ENCODE data around the gene CDCA8. TPM values are rescaled to one million over a fixed set of nuclear protein-coding genes. Genes with fewer than 3 reads are reported as not detected.

The CDCA8 gene
- total RNA-seq (2014; rRNA removed; shearing (Covaris generic)) = 42.8 and 48.3 TPM in 2 replicates

- DNase-seq (ENCODE audit: low read depth) = peak; percentile 97
These were observed at the start of gene CDCA8 for GRCh38 chr1:37692078-37692833. Gene CDCA8 (plus strand): TSS chr1:37692516. CDS start chr1:37692691, 175 bp downstream.

DNA sequence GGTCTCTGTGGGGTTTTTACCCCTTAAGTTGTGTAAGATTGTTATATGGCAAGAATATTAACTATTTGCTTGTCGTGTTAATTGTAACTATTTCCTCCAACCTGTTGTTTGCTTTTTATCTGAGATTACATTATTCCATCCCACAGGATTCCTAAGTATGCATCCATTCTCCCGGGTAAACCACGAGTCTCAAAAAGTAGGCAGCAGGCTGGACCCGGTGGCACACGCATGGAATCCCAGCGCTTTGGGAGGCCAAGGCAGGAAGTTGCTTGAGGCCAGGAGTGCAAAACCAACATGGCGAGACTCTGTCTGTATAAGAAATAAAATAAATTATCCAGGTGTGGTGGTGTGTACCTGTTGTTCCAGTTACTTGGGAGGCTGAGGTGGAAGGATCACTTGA is 45.0 kb upstream of the CDCA8 start:
- DNase-seq (ENCODE audit: low read depth) = no peak

DNA sequence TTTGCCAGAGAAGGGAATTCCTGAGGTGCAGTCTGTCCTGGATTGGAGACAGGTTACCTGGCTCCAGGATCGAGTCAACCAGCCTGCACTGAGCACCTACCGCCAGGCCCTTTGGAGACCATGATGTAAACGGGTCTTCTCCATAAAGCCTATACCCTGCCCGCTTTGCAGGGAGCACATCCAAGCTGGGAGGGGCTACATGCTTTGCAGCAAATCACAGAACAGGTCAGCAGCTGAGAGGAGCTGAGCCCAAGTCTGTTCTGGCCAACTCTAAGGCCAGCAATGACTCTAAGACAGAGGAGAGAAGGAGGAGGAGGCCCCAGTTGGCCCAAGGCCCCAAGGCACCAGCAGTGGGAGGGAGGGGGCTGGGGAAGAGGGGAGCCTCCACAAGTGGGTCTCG is 42.1 kb upstream of the CDCA8 start:
- no peak for DNase-seq (ENCODE audit: low read depth)

- DNase-seq (ENCODE audit: low read depth) = no peak
These were observed 41.6 kb upstream of the CDCA8 start for GRCh38 chr1:37650721-37651120.

DNA sequence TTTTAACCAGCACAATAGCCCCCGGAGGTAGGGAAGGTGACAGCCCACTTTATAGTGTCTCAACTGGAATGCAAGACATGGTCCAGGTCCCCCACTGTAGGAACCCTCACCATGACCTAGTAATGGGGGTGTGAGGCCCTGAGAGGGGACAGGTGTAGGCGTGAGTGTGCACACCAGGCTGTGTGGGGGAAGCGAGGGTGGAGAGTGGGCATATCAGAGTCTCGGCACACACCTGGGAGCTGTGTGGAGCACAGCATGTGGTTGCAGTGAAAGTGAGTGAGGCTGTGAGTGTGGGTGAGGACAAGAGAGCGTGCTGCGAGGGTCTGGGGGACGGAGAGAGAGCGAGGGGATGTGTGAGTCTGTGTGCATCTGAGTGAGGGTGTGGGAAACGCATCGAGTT is 40.5 kb upstream of the CDCA8 start:
- DNase-seq (ENCODE audit: low read depth) = no peak

DNA sequence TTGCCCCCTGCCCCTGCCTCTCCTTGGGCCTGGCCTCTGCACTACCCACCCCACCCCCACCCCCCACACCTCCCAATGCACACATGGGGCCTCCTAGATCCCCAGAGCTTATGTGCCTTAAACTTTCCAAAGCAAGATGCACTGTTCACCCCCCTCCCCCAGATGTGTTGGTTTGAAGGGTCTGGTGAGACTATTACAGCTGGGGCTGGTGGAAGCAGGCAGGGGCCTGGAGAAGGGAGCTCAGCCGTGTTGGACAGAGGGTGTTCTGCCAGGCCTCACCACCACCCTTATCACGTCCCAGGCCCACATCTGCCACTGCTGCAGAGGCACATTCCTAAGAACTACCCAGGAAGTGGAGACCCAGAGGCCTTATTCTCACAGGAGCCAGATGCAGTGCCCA is 39.3 kb upstream of the CDCA8 start:
- DNase-seq (ENCODE audit: low read depth) = no peak

DNA sequence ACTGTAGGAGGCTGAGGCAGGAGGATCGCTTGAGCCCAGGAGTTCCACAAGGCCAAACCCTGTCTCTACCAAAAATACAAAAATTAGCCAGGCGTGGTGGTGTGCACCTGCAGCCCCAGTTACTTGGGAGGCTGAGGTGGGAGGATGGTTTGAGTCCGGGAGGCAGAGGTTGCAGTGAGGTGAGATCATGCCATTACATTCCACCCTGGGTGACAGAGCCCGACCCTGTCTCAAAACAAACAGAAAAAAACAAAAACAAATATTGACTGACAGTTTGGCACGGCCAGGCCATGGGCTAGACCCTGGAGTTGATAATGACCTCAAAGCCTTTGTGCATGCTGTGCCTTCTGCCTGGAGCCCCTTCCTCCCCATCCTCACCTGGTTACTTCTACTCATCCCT is 38.4 kb upstream of the CDCA8 start:
- DNase-seq (ENCODE audit: low read depth) = no peak

- DNase-seq (ENCODE audit: low read depth) = no peak
These were observed 37.0 kb upstream of the CDCA8 start for GRCh38 chr1:37655274-37655673.

- DNase-seq (ENCODE audit: low read depth) = no peak
These were observed 36.3 kb upstream of the CDCA8 start for GRCh38 chr1:37656026-37656425.

DNA sequence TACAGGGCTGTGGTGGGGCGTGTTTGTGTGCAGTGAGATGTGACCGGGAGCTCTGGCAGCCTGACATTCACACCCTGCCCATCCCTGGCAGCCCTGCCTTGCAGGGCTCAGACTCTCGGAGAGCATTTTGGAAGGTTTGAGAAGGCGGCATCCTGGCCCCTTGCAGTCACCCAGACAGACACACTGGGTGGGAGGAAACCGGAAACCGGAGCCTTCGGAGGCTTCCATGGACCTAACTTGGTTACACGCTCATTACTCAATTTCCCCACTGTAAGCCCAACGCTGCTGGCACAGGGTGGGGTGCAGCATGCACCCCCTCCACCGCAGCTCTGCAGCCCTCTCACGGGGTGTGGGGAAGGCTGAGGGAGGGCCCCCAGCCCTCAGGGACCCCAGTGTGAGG is 35.4 kb upstream of the CDCA8 start:
- no peak for DNase-seq (ENCODE audit: low read depth)

- no peak for DNase-seq (ENCODE audit: low read depth)
These were observed 34.5 kb upstream of the CDCA8 start for GRCh38 chr1:37657620-37658412.

DNA sequence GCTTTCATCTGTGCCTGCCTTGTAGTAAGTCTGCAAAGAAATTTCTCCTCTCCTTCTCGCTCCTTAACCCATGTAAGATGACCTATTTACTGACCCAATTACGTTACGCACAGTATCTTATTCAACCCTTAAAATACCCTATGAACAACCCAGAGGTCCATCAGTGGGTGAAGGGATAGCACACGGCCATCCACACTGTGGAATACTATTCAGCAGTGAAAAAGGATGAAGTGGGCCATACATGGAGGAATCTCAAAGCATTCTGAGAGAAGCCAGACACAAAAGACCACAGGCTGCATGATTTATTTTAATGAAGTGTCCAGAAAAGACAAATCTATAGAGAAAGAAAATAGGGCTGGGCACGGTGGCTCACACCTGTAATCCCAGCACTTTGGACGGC is 33.8 kb upstream of the CDCA8 start:
- no peak for DNase-seq (ENCODE audit: low read depth)

GRCh38 chr1:37660664-37661063 is 31.7 kb upstream of the CDCA8 start:
- DNase-seq (ENCODE audit: low read depth) = no peak

DNA sequence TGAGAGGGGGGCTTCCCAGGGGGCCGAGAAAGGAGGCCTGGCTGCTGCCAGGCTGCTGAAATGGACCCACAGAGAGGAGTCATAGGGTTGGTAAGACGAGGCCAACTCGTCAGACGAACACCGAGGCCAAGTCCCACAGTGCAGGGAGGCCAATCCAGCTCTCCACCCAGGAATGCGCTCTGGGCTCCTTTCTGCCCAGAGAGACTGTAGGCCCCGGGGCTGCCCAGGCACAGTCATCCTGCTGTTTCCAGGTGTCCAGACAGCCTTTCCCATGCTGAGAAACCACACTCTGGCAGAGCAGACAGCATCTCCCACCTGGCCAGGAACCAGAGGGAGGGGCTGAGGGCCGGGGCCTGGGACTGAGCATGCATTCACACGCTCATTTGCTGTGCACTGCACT is 30.9 kb upstream of the CDCA8 start:
- no peak for DNase-seq (ENCODE audit: low read depth)

GRCh38 chr1:37662031-37662755 is 30.1 kb upstream of the CDCA8 start:
- no peak for DNase-seq (ENCODE audit: low read depth)

- no peak for DNase-seq (ENCODE audit: low read depth)
These were observed 28.8 kb upstream of the CDCA8 start for GRCh38 chr1:37663426-37664000.

GRCh38 chr1:37666241-37666867 is 26.0 kb upstream of the CDCA8 start:
- DNase-seq (ENCODE audit: low read depth) = no peak

DNA sequence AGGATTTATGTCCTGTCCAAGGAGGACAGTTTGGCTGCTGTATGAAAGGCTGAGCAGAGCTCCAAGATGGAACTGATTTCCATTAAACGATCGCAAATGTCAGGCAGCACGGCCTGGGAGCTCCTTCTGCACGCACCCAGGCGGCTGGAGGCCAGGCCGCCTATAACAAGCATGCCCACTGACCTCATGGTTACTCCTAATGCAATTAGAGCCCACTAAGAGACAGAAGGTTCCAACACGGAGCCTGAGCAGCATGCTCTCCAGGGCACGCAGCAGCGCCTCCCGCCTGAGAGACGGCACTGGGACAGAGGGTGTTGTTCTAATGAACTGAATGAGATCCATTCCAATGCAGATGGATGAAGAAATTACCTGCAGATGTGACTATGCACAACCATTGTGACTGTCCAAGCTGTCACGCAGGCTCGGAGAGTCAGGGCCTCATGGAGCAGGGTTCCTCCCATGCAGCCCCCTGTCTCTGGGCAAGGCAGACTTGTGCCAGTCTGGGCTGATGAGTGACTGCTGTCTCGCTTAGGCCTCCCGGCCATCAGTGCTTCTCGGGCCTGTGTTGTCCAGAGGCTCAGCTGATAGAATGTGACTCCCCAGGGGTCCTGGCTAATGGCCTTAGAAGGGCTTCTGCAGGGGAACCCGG is 25.2 kb upstream of the CDCA8 start:
- no peak for DNase-seq (ENCODE audit: low read depth)

- no peak for DNase-seq (ENCODE audit: low read depth)
These were observed 22.2 kb upstream of the CDCA8 start for GRCh38 chr1:37670133-37670532.

DNA sequence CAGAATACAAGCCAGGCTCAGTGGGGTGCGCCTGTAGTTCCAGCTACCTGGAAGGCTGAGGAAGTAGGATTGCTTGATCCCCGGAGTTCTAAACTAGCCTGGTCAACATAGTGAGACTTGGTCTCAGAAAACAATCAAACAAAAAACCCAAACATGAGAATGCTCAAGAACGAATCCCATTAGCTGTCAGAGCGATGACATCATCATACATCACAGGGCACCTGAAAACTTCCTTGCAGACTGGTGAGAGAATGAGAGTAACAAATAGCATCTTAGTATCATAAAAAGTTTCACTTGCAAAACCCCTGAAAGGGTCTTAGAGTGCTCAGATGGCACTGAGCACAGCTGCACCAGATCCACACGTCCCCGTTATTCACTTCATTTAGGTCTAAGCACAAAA is 21.1 kb upstream of the CDCA8 start:
- DNase-seq (ENCODE audit: low read depth) = no peak
